GM21360 (cell line): ENCODE measurements around the gene CFAP251.
"Not testable (repeated sequence)": the region's sequence is repeated elsewhere in the genome, so short reads cannot be mapped to it uniquely, and the experiment has no call there.

Experiments
- ATAC-seq: cut with Tn5 transposase; IDR thresholded peaks from one replicate; pipeline ENCODE4 v1.9.1; 2021; ENCODE audit warnings: mild to moderate bottlenecking, moderate library complexity; ENCODE audit not compliant: unreplicated experiment

CFAP251 gene

GRCh38 chr12:121974026-121974985 is 55.9 kb downstream of the CFAP251 start:
- ATAC-seq, result no peak

- ATAC-seq, result no peak
Observed at GRCh38 chr12:121975021-121975420, 56.6 kb downstream of the CFAP251 start.

- ATAC-seq, result no peak
Observed at GRCh38 chr12:121976950-121977349, 58.6 kb downstream of the CFAP251 start.

GRCh38 chr12:121980191-121980891 is 61.9 kb downstream of the CFAP251 start:
- ATAC-seq, result no peak

GRCh38 chr12:121980892-121981272 is 62.5 kb downstream of the CFAP251 start:
- no peak for ATAC-seq

GRCh38 chr12:121981456-121981855 is 63.1 kb downstream of the CFAP251 start:
- ATAC-seq, result no peak

- no peak for ATAC-seq
Observed at GRCh38 chr12:121982950-121983349, 64.6 kb downstream of the CFAP251 start.

- no peak for ATAC-seq
Observed at GRCh38 chr12:121983536-121984210, 65.3 kb downstream of the CFAP251 start.

- no peak for ATAC-seq
Observed at GRCh38 chr12:121986489-121987245, 68.3 kb downstream of the CFAP251 start.

GRCh38 chr12:121988519-121988918 is 70.1 kb downstream of the CFAP251 start:
- ATAC-seq, result not testable (repeated sequence)

GRCh38 chr12:121989276-121990113 is 71.1 kb downstream of the CFAP251 start:
- no peak for ATAC-seq

GRCh38 chr12:121990114-121990647 is 71.8 kb downstream of the CFAP251 start:
- no peak for ATAC-seq

- peak; percentile 70 for ATAC-seq
Observed at GRCh38 chr12:121990692-121991603, 72.6 kb downstream of the CFAP251 start.

- peak; percentile 75 for ATAC-seq
Observed at GRCh38 chr12:121992059-121992879, 73.9 kb downstream of the CFAP251 start.

GRCh38 chr12:121996050-121996944 is 77.9 kb downstream of the CFAP251 start:
- no peak for ATAC-seq

- ATAC-seq, result no peak
Observed at GRCh38 chr12:121996945-121997612, 78.7 kb downstream of the CFAP251 start.
